NCI-H1436 (cell line): ENCODE measurements around the gene SAMD4B.
"Not testable (repeated sequence)": the region's sequence is repeated elsewhere in the genome, so short reads cannot be mapped to it uniquely, and the experiment has no call there.

Experiments
- DNase-seq: peaks from one replicate; lab custom pipeline; 2025; lab: John Stamatoyannopoulos, UW

Gene SAMD4B

GRCh38 chr19:39341719-39342604 is at the start of gene SAMD4B:
Gene SAMD4B, plus strand, starts transcription at chr19:39342421. Its CDS starts 14,473 bp downstream, at chr19:39356894.
- DNase-seq, result peak; percentile 96

- DNase-seq, result no peak
Measured at GRCh38 chr19:39293394-39293793, 48.8 kb upstream of the SAMD4B start.

- DNase-seq, result no peak
Measured at GRCh38 chr19:39296055-39296645, 46.1 kb upstream of the SAMD4B start, which contains the start of gene IFNL1. Gene IFNL1, plus strand, starts transcription at chr19:39296407. Its CDS starts 15 bp downstream, at chr19:39296422.

- no peak for DNase-seq
Measured at GRCh38 chr19:39296906-39297305, 45.3 kb upstream of the SAMD4B start.

GRCh38 chr19:39297931-39298634 is 44.1 kb upstream of the SAMD4B start:
- DNase-seq, result no peak

- DNase-seq, result no peak
Measured at GRCh38 chr19:39299404-39299803, 42.8 kb upstream of the SAMD4B start.

- no peak for DNase-seq
Measured at GRCh38 chr19:39299832-39300231, 42.4 kb upstream of the SAMD4B start.

GRCh38 chr19:39301021-39301420 is 41.2 kb upstream of the SAMD4B start:
- DNase-seq, result no peak

- DNase-seq, result no peak
Measured at GRCh38 chr19:39301562-39301961, 40.7 kb upstream of the SAMD4B start.

- no peak for DNase-seq
Measured at GRCh38 chr19:39303373-39304184, 38.6 kb upstream of the SAMD4B start.

- no peak for DNase-seq
Measured at GRCh38 chr19:39304185-39304513, 38.1 kb upstream of the SAMD4B start.

- no peak for DNase-seq
Measured at GRCh38 chr19:39304701-39305571, 37.3 kb upstream of the SAMD4B start.

GRCh38 chr19:39306075-39306474 is 36.1 kb upstream of the SAMD4B start:
- no peak for DNase-seq

GRCh38 chr19:39307046-39307821 is 35.0 kb upstream of the SAMD4B start:
- DNase-seq, result peak; percentile 51

GRCh38 chr19:39307822-39308530 is 34.2 kb upstream of the SAMD4B start:
- no peak for DNase-seq

- no peak for DNase-seq
Measured at GRCh38 chr19:39308531-39309304, 33.5 kb upstream of the SAMD4B start.

- not testable (repeated sequence) for DNase-seq
Measured at GRCh38 chr19:39309305-39309670, 32.9 kb upstream of the SAMD4B start.

GRCh38 chr19:39310558-39311311 is 31.5 kb upstream of the SAMD4B start:
- DNase-seq, result no peak
